NCI-H748 (cell line): ENCODE measurements around the gene GLIS2.
A peak's percentile ranks its signal among the peaks of the same experiment; 100 is the strongest.

ENCODE experiments used
- DNase-seq: peaks from one replicate; lab custom pipeline; 2025; ENCODE audit not compliant: unreplicated experiment; lab: John Stamatoyannopoulos, UW

GLIS2 gene

GRCh38 chr16:4367393-4367856 lies 51.6 kb downstream of the GLIS2 start:
- DNase-seq: no peak

- DNase-seq: no peak
These were observed 53.3 kb downstream of the GLIS2 start for GRCh38 chr16:4369007-4369733.

GRCh38 chr16:4370151-4370550 lies 54.3 kb downstream of the GLIS2 start:
- no peak for DNase-seq

GRCh38 chr16:4370570-4371356 lies 54.9 kb downstream of the GLIS2 start:
- DNase-seq: no peak

- DNase-seq: no peak
These were observed 55.6 kb downstream of the GLIS2 start, which contains the start of gene VASN for GRCh38 chr16:4371357-4372000. TSS of gene VASN (plus strand) at chr16:4371848. CDS start at chr16:4380878, 9,030 bp downstream.

- no peak for DNase-seq
These were observed 56.2 kb downstream of the GLIS2 start for GRCh38 chr16:4372001-4372577.

GRCh38 chr16:4372578-4373355 lies 56.9 kb downstream of the GLIS2 start:
- DNase-seq: peak; percentile 4

- no peak for DNase-seq
These were observed 57.6 kb downstream of the GLIS2 start for GRCh38 chr16:4373356-4373908.

- no peak for DNase-seq
These were observed 58.3 kb downstream of the GLIS2 start for GRCh38 chr16:4373909-4374742.

- no peak for DNase-seq
These were observed 59.9 kb downstream of the GLIS2 start for GRCh38 chr16:4375717-4376116.

- no peak for DNase-seq
These were observed 60.4 kb downstream of the GLIS2 start for GRCh38 chr16:4376126-4376892.

GRCh38 chr16:4376893-4377572 lies 61.2 kb downstream of the GLIS2 start:
- DNase-seq: no peak

- DNase-seq: no peak
These were observed 61.8 kb downstream of the GLIS2 start for GRCh38 chr16:4377573-4378154.

- DNase-seq: no peak
These were observed 62.3 kb downstream of the GLIS2 start for GRCh38 chr16:4378161-4378666.

GRCh38 chr16:4378999-4379690 lies 63.3 kb downstream of the GLIS2 start:
- DNase-seq: no peak

GRCh38 chr16:4380119-4381063 lies 64.5 kb downstream of the GLIS2 start:
- DNase-seq: no peak
